GM12892 (cell line): ENCODE measurements around the gene TUBB6.

Experiments used
- POLR2A ChIP-seq: IDR thresholded peaks from 2 replicates; pipeline ENCODE4 v1.6.1; 2011; ENCODE audit warnings: low read depth, low read length, control low read depth
- POLR2AphosphoS5 ChIP-seq: IDR thresholded peaks from 2 replicates; pipeline ENCODE4 v1.6.1; 2011; ENCODE audit warnings: low read depth, low read length, control low read depth

DNA sequence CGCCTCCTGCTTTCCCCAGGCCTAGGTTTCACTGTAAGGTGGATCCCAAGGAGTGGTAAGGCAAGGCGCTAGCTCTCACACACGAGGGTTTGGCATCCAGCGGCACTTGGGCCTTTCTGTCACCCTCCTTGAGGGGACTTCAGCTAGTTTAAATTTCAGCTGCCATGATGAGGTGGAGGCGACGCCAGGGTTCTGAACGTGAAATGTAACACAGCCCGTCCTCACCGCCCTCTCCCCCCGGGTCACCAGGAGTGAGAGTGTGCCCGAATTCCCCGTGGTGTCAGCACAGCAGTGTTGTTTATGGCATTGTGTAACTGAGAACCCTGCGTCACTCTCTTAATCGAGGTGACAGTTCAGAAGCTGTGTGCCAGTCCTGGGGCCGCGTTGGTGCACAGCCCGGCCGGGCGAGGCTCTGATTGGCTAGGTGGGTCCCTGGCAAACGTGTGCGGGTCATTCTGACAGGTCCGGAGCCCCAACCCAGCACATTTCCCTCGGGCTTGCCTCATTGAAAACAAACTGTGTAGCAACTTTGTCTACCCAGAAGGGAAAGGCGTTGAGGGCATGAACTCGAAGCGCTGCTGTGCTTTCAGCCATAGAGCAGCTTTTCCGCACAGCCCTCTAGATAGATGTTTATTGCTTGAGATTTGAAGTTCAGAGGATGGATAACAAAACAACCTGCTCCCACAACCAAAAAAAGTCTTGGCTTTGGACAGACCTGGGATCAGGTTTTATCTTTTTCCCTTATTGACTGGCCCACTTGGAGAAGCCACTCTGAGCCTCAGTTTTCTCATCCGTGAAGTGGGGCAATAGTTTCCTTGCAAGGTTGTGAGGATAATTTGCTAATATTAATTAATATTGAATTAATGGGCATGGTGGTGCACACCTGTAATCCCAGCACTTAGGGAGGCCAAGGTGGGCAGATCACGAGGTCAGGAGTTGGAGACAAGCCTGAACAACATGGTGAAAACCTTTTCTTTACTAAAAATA lies 49.0 kb upstream of the TUBB6 start:
- TF ChIP-seq POLR2AphosphoS5 (no peak), POLR2A (no peak)
